Panc1 (cell line): Measurements from ENCODE around the gene SERPIND1. TPM values are rescaled to one million over a fixed set of nuclear protein-coding genes. Genes with fewer than 3 reads are reported as not detected.

Source experiments
- ATAC-seq: fragments of 200-7000 bp; cut with Tn5 transposase; 2 replicates; pipeline ENCODE4 v1.9.1; 2020; ENCODE audit warnings: mild to moderate bottlenecking, moderate library complexity
- BruUV-seq: library from RNA; stranded (reverse); fragments of 400-500 nt; replicated peaks from 2 replicates; lab custom pipeline; 2021; lab: Mats Ljungman, UMichigan
- CTCF ChIA-PET: fragments of 300-600 bp; sonication (Branson Sonifier 250); formaldehyde crosslinking; loops from one replicate; lab custom pipeline; 2022; ENCODE audit warnings: antibody characterized with exemption; lab: Charles Lee
- POLR2A ChIA-PET: fragments of 300-600 bp; sonication (Branson Sonifier 250); formaldehyde crosslinking; loops from one replicate; lab custom pipeline; 2022; ENCODE audit warnings: antibody characterized with exemption; lab: Charles Lee
- DNase-seq: peaks from one replicate; pipeline ENCODE4 v3.0.0-alpha.2; 2010; ENCODE audit warnings: low read depth, low spot score
- H3K27ac ChIP-seq: 2 replicates; pipeline ENCODE4 v1.5.1; 2011; ENCODE audit warnings: mild to moderate bottlenecking, low read length, inconsistent platforms
- H3K27me3 ChIP-seq: fragments of 200-500 bp; sonication (Bioruptor generic); 2 replicates; pipeline ENCODE4 v1.6.0; 2014; ENCODE audit warnings: low read length, inconsistent platforms; ENCODE audit not compliant: control insufficient read depth, insufficient read depth
- H3K36me3 ChIP-seq: fragments of 200-500 bp; sonication (Bioruptor generic); 2 replicates; pipeline ENCODE4 v1.5.1; 2014; ENCODE audit warnings: inconsistent platforms, mild to moderate bottlenecking, low read length, moderate library complexity; ENCODE audit not compliant: control insufficient read depth, insufficient read depth
- H3K4me1 ChIP-seq: 2 replicates; pipeline ENCODE4 v1.5.1; 2011; ENCODE audit warnings: inconsistent platforms, mild to moderate bottlenecking, low read length, moderate library complexity; ENCODE audit not compliant: control insufficient read depth, insufficient read depth
- H3K4me3 ChIP-seq, 2 experiments: 2 replicates each; pipeline ENCODE4 v1.5.1; 2011 to 2012; ENCODE audit warnings: low read depth in 2 of 2, low read length in 2 of 2, mild to moderate bottlenecking in 2 of 2, inconsistent platforms in 1 of 2, moderate library complexity in 1 of 2
- H3K9me3 ChIP-seq: fragments of 200-500 bp; sonication (Bioruptor generic); 2 replicates; pipeline ENCODE4 v1.5.1; 2014; ENCODE audit warnings: low read depth, mild to moderate bottlenecking, inconsistent platforms, low read length, moderate library complexity; ENCODE audit not compliant: control insufficient read depth, insufficient read depth
- POLR2AphosphoS5 ChIP-seq: IDR thresholded peaks from 2 replicates; pipeline ENCODE4 v1.6.1; 2012; ENCODE audit warnings: mild to moderate bottlenecking, low read depth, low read length, moderate library complexity
- SIN3A ChIP-seq: IDR thresholded peaks from 2 replicates; pipeline ENCODE4 v1.6.1; 2012; ENCODE audit warnings: low read depth, mild to moderate bottlenecking, low read length, moderate library complexity, borderline replicate concordance; ENCODE audit not compliant: insufficient read depth
- TCF7L2 ChIP-seq: IDR thresholded peaks from 2 replicates; pipeline ENCODE4 v1.6.1; 2011; ENCODE audit warnings: mild to moderate bottlenecking, low read depth, low read length, inconsistent platforms
- in situ Hi-C: cut with HindIII; loops from 2 replicates; pipeline ENCODE4 v1.10.0; 2016; ENCODE audit warnings: low sequenced_read_pairs, low pct_unique_long_range_greater_than_20kb
- intact Hi-C: fragments of 100-400 bp; cut with micrococcal nuclease; formaldehyde crosslinking; loops from one replicate; pipeline ENCODE4 v1.10.0; 2022; ENCODE audit not compliant: unreplicated experiment
- total RNA-seq: library from RNA; stranded (reverse); gene quantifications from one replicate; pipeline ENCODE4 v1.2.1, GENCODE V29; 2021; ENCODE audit not compliant: unreplicated experiment
- TF ChIP-seq, protein P1 (sequence below), 2 experiments: IDR thresholded peaks; 2 replicates each; pipeline ENCODE4 v1.6.1; 2011 to 2012; ENCODE audit warnings: low read depth in 2 of 2, control low read depth in 1 of 2, low read length in 1 of 2, mild to moderate bottlenecking in 1 of 2, moderate library complexity in 1 of 2; ENCODE audit not compliant: insufficient read depth in 1 of 2
- TF ChIP-seq, protein P2 (sequence below): fragments of 450-650 bp; IDR thresholded peaks from 2 replicates; pipeline ENCODE4 v1.5.1; 2017; ENCODE audit warnings: mild to moderate bottlenecking

Gene SERPIND1
- total RNA-seq, 1 experiment from 2014 or later = 0.18 TPM

DNA sequence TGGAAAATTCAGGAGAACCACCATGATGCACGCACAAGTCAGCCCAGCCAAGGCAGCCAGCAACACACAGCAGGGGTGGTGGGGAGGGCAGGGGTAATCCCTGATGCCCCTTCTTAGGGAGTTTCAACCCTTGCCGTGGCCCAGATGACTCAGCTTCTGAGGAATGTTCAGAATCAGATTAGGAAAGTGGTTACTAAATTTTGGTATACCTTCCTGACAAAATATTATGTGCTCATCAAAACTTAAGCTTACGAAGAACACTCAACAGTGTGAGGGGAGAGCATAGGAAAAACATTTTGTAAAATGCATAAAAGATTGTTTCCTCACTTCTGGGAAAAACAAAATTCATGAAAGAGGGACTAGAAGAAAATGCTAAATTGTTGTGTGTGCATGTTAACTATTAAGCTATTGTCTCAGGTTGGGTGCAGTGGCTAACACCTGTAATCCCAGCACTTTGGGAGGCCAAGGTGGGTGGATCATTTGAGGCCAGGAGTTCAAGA lies 32.1 kb downstream of the SERPIND1 start:
- ChIA-PET POLR2A (no interaction called here), CTCF (no interaction called here)
- in situ Hi-C loops = no loop called here
- no peaks in the 10 kb centered on the region for H3K27me3 ChIP-seq
- H3K36me3 ChIP-seq = peaks cover 4% of the 10 kb centered on the region; the same call in 1 of the 2 replicates
- DNase-seq = no peak
- H3K4me3 ChIP-seq = no peak overlapping the region
- no TSS peak for BruUV-seq
- no peaks in the 10 kb centered on the region for H3K4me1 ChIP-seq
- intact Hi-C loops = no loop called here
- H3K9me3 ChIP-seq = no peaks in the 10 kb centered on the region
- TF ChIP-seq POLR2AphosphoS5 = no peak
- TF ChIP-seq, protein P1, sequence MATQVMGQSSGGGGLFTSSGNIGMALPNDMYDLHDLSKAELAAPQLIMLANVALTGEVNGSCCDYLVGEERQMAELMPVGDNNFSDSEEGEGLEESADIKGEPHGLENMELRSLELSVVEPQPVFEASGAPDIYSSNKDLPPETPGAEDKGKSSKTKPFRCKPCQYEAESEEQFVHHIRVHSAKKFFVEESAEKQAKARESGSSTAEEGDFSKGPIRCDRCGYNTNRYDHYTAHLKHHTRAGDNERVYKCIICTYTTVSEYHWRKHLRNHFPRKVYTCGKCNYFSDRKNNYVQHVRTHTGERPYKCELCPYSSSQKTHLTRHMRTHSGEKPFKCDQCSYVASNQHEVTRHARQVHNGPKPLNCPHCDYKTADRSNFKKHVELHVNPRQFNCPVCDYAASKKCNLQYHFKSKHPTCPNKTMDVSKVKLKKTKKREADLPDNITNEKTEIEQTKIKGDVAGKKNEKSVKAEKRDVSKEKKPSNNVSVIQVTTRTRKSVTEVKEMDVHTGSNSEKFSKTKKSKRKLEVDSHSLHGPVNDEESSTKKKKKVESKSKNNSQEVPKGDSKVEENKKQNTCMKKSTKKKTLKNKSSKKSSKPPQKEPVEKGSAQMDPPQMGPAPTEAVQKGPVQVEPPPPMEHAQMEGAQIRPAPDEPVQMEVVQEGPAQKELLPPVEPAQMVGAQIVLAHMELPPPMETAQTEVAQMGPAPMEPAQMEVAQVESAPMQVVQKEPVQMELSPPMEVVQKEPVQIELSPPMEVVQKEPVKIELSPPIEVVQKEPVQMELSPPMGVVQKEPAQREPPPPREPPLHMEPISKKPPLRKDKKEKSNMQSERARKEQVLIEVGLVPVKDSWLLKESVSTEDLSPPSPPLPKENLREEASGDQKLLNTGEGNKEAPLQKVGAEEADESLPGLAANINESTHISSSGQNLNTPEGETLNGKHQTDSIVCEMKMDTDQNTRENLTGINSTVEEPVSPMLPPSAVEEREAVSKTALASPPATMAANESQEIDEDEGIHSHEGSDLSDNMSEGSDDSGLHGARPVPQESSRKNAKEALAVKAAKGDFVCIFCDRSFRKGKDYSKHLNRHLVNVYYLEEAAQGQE (IDR thresholded peaks at IDR 0.05; ENCODE audit: insufficient read depth in 1 of 2, low read depth in 2 of 2, low read length in 1 of 2) = no peak
- TF ChIP-seq, protein P2, sequence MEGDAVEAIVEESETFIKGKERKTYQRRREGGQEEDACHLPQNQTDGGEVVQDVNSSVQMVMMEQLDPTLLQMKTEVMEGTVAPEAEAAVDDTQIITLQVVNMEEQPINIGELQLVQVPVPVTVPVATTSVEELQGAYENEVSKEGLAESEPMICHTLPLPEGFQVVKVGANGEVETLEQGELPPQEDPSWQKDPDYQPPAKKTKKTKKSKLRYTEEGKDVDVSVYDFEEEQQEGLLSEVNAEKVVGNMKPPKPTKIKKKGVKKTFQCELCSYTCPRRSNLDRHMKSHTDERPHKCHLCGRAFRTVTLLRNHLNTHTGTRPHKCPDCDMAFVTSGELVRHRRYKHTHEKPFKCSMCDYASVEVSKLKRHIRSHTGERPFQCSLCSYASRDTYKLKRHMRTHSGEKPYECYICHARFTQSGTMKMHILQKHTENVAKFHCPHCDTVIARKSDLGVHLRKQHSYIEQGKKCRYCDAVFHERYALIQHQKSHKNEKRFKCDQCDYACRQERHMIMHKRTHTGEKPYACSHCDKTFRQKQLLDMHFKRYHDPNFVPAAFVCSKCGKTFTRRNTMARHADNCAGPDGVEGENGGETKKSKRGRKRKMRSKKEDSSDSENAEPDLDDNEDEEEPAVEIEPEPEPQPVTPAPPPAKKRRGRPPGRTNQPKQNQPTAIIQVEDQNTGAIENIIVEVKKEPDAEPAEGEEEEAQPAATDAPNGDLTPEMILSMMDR = no peak
- no peak for TF ChIP-seq TCF7L2
- no peak for TF ChIP-seq SIN3A
- H3K27ac ChIP-seq = no peak overlapping the region
- no peak for ATAC-seq

DNA sequence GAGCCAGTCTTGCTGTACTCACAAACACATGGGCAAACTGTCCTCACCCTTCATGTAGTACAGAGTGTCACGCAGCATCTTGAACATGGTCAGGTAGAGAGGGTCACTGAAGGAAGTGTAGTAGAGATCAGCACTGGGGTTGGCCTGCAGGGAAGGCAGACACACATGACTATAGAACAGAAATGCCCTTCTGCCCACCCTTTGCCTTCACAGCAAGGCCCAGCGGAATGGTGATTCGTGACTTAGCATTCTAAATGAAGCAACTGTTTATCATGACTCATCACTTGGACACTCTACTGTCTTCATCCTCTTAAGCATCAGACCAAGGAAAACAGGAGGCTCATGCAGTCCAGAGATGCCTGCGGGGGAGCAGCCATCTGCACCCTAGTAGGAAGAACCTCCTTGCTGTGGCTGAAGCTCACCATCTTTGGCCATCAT lies 33.4 kb downstream of the SERPIND1 start:
- H3K4me1 ChIP-seq = no peaks in the 10 kb centered on the region
- intact Hi-C loops = no loop called here
- CTCF ChIA-PET = no interaction called here
- POLR2A ChIA-PET = no interaction called here
- in situ Hi-C loops = no loop called here
- DNase-seq (peak; percentile 38), ATAC-seq (0 out of 2 replicates have a peak, but pooled peaks have one; percentile 51)
- TF ChIP-seq TCF7L2 = no peak
- TF ChIP-seq, protein P2 = no peak
- TF ChIP-seq, protein P1 (IDR thresholded peaks at IDR 0.05; ENCODE audit: insufficient read depth in 1 of 2, low read depth in 2 of 2, low read length in 1 of 2) = no peak
- TF ChIP-seq SIN3A = no peak
- H3K27ac ChIP-seq = no peak overlapping the region
- no peaks in the 10 kb centered on the region for H3K27me3 ChIP-seq
- H3K4me3 ChIP-seq = no peak overlapping the region
- no TSS peak for BruUV-seq
- H3K36me3 ChIP-seq = no peaks in the 10 kb centered on the region; the same call in 1 of the 2 replicates
- no peaks in the 10 kb centered on the region for H3K9me3 ChIP-seq
